ENCODE measurements around the gene RNF38.
"Not testable (repeated sequence)": the region's sequence is repeated elsewhere in the genome, so short reads cannot be mapped to it uniquely, and the experiment has no call there.

The RNF38 gene

DNA sequence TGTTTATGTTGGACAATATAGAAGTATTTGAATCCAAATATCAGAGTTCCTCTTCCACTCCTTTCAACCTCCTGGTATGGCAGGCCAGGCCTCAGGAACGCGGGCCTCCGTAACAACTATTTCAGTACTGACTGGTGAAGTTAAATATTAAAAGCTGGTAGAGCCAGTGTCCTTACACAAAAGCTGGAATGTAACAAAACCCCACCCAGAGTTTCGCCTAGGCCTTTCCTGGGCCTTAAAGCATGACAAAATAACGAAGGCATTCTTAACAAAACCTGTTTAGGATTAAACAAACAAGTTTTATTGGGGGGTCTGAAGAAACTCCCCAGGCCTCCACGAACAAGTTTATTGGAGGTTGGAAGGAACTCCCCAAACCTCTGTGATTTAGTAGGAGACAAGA is 80.3 kb downstream of the RNF38 start:
- Histone ChIP-seq H3K36me3 (ENCODE audit: control insufficient read depth in 1 of 2, insufficient read depth in 2 of 2, low read length in 2 of 2) (no peaks in the 10 kb centered on the region), H3K9ac (ENCODE audit: low read depth in 1 of 2, low read length in 2 of 2) (no peak overlapping the region), H3K4me1 (ENCODE audit: control insufficient read depth in 1 of 2, insufficient read depth in 2 of 2, low read length in 2 of 2) (peaks cover 29 to 37% of the 10 kb centered on the region in 2 donors), H3K4me3 (ENCODE audit: low read depth in 1 of 2, low read length in 2 of 2) (no peak overlapping the region), H3K9me3 (ENCODE audit: control insufficient read depth in 1 of 2, low read length in 2 of 2) (no peaks in the 10 kb centered on the region), H3K27me3 (ENCODE audit: control insufficient read depth in 1 of 2, insufficient read depth in 2 of 2, low read length in 2 of 2) (no peaks in the 10 kb centered on the region), H3K27ac (ENCODE audit: low read depth, low read length) (no peak overlapping the region)

DNA sequence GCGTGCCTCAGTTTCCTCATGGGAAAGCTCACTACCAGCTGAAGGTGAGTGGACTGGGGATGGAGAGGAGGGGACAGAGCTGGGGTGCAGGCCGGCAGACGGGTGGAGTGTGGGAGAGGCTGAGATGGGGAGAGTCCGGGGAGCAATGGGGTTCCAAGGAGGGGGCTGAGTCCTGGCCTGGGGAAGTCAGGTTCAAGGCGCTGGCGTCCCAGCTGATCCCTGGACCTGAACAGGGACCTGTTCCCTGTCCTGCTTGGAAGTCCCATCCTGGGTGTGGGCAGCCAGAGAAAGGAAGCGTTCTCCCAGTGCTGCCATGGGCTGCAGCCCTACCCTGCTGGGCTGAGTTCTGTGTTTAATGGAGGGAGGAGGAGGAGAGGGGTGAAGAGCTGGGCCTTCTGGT is 80.9 kb downstream of the RNF38 start:
- Histone ChIP-seq H3K4me1 (ENCODE audit: control insufficient read depth in 1 of 2, insufficient read depth in 2 of 2, low read length in 2 of 2) (peaks cover 29 to 37% of the 10 kb centered on the region in 2 donors), H3K36me3 (ENCODE audit: control insufficient read depth in 1 of 2, insufficient read depth in 2 of 2, low read length in 2 of 2) (no peaks in the 10 kb centered on the region), H3K9me3 (ENCODE audit: control insufficient read depth in 1 of 2, low read length in 2 of 2) (no peaks in the 10 kb centered on the region), H3K4me3 (ENCODE audit: low read depth in 1 of 2, low read length in 2 of 2) (no peak overlapping the region), H3K27me3 (ENCODE audit: control insufficient read depth in 1 of 2, insufficient read depth in 2 of 2, low read length in 2 of 2) (no peaks in the 10 kb centered on the region), H3K9ac (ENCODE audit: low read depth in 1 of 2, low read length in 2 of 2) (no peak overlapping the region), H3K27ac (ENCODE audit: low read depth, low read length) (no peak overlapping the region)

DNA sequence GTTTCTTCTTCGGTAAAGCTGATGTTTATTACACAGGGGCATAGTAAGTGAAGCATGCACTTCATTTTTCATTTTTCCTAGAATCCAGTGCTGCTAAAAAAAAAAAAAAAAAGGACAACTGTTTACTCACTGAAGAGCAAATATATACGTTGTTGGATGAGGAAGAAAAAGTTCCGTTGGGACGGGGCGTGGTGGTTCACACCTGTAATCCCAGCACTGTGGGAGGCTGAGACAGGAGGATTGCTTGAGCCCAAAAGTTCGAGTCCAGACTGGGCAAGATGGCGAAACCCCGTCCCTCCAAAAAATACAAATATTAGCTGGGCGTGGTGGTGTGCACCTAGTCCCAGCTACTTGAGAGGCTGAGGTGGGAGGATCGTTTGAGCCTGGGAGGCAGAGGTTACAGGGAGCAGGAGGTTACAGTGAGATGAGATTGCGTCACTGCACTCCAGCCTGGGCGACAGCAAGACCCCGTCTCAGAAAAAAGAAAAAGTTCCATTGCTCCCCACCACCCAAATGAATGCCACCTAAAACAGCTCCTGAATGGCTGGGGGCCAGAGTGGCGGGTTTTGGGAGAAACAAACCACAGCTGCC is 81.8 kb downstream of the RNF38 start:
- Histone ChIP-seq H3K4me1 (ENCODE audit: control insufficient read depth in 1 of 2, insufficient read depth in 2 of 2, low read length in 2 of 2) (peaks cover 29 to 37% of the 10 kb centered on the region in 2 donors), H3K36me3 (ENCODE audit: control insufficient read depth in 1 of 2, insufficient read depth in 2 of 2, low read length in 2 of 2) (no peaks in the 10 kb centered on the region), H3K9me3 (ENCODE audit: control insufficient read depth in 1 of 2, low read length in 2 of 2) (no peaks in the 10 kb centered on the region), H3K9ac (ENCODE audit: low read depth in 1 of 2, low read length in 2 of 2) (no peak overlapping the region), H3K4me3 (ENCODE audit: low read depth in 1 of 2, low read length in 2 of 2) (no peak overlapping the region), H3K27ac (ENCODE audit: low read depth, low read length) (no peak overlapping the region), H3K27me3 (ENCODE audit: control insufficient read depth in 1 of 2, insufficient read depth in 2 of 2, low read length in 2 of 2) (no peaks in the 10 kb centered on the region)

DNA sequence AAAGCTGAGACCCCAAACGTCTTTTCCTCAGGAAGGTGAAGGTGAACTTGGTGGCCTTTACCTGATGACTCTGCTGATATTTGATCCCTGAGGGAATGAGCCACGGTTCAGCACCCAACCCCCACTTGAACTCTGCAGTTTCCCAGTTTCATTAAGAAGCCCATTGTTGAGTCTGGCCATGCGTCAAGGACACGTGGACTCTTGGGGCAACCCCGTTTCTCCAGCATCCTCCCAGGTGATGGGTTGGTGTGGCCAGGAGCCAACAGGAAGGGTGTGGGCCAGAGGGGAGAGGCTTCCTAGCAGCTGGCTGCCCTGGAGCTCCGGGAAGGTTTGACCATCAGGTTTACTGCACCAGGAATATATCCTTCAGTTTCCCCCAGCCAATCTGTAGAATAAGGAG is 82.3 kb downstream of the RNF38 start:
- Histone ChIP-seq H3K27me3 (ENCODE audit: control insufficient read depth in 1 of 2, insufficient read depth in 2 of 2, low read length in 2 of 2) (no peaks in the 10 kb centered on the region), H3K9me3 (ENCODE audit: control insufficient read depth in 1 of 2, low read length in 2 of 2) (no peaks in the 10 kb centered on the region), H3K27ac (ENCODE audit: low read depth, low read length) (no peak overlapping the region), H3K36me3 (ENCODE audit: control insufficient read depth in 1 of 2, insufficient read depth in 2 of 2, low read length in 2 of 2) (no peaks in the 10 kb centered on the region), H3K9ac (ENCODE audit: low read depth in 1 of 2, low read length in 2 of 2) (no peak overlapping the region), H3K4me1 (ENCODE audit: control insufficient read depth in 1 of 2, insufficient read depth in 2 of 2, low read length in 2 of 2) (peaks cover 29 to 37% of the 10 kb centered on the region in 2 donors), H3K4me3 (ENCODE audit: low read depth in 1 of 2, low read length in 2 of 2) (no peak overlapping the region)

DNA sequence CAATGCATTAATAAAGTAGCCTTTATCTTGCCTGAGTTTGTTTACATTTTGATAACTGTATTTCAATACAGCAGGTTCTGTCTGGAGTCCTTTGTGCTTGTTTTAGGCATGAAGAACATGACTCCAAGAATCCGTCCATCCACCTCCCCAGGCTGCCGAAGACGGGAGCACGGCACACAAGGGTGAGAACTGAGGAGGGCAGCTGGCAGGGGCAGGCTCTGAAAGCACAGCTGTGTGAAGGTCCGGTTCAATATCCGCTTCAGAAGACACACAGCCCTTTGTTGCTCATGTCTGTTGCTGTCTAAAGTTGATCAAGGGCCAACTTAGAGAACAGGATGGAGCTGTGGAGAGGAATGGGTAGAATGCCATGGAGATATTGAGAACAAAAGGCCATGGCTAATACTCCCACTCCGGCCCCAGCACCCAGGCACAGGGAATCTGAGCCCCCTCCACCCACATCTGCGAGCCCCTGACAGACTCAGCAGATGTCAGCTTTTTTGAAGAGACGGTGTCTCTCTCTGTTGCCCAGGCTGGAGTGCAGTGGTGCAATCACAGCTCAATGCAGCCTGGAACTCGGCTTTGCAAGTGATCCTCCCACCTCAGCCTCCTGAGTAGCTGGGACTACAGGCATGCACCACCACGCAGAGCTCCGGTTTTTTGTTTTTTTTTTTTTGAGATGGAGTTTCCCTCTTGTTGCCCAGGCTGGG is 83.3 kb downstream of the RNF38 start:
- H3K4me3 ChIP-seq (ENCODE audit: low read depth in 1 of 2, low read length in 2 of 2): no peak overlapping the region
- H3K9me3 ChIP-seq (ENCODE audit: control insufficient read depth in 1 of 2, low read length in 2 of 2): no peaks in the 10 kb centered on the region
- no peaks in the 10 kb centered on the region for H3K27me3 ChIP-seq (ENCODE audit: control insufficient read depth in 1 of 2, insufficient read depth in 2 of 2, low read length in 2 of 2)
- no peaks in the 10 kb centered on the region for H3K36me3 ChIP-seq (ENCODE audit: control insufficient read depth in 1 of 2, insufficient read depth in 2 of 2, low read length in 2 of 2)
- H3K9ac ChIP-seq (ENCODE audit: low read depth in 1 of 2, low read length in 2 of 2): no peak overlapping the region
- no peak overlapping the region for H3K27ac ChIP-seq (ENCODE audit: low read depth, low read length)
- peaks cover 29 to 37% of the 10 kb centered on the region in 2 donors for H3K4me1 ChIP-seq (ENCODE audit: control insufficient read depth in 1 of 2, insufficient read depth in 2 of 2, low read length in 2 of 2)

DNA sequence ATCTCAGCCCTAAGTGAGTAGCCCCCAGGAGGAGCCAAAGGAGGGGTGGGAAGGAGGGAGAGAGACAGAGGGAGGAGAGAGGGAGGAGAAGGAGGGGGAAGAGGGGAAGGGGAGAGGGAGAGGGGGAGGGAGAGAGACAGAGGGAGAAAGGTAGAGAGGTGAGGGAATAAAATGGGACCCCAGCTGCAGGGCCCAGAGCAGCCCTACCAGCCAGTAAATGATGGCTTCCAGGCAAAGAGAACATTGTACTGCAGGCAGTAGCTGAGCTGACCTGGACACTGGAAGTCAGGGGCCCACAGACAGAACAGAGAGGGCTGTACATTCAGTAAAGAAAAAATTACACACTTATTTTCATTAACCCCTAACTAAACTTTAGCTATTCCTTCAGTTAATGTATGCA is 84.0 kb downstream of the RNF38 start:
- Histone ChIP-seq H3K4me3 (ENCODE audit: low read depth in 1 of 2, low read length in 2 of 2) (no peak overlapping the region), H3K27ac (ENCODE audit: low read depth, low read length) (no peak overlapping the region), H3K4me1 (ENCODE audit: control insufficient read depth in 1 of 2, insufficient read depth in 2 of 2, low read length in 2 of 2) (peaks cover 29 to 37% of the 10 kb centered on the region in 2 donors), H3K9ac (ENCODE audit: low read depth in 1 of 2, low read length in 2 of 2) (no peak overlapping the region), H3K27me3 (ENCODE audit: control insufficient read depth in 1 of 2, insufficient read depth in 2 of 2, low read length in 2 of 2) (no peaks in the 10 kb centered on the region), H3K36me3 (ENCODE audit: control insufficient read depth in 1 of 2, insufficient read depth in 2 of 2, low read length in 2 of 2) (no peaks in the 10 kb centered on the region), H3K9me3 (ENCODE audit: control insufficient read depth in 1 of 2, low read length in 2 of 2) (no peaks in the 10 kb centered on the region)

DNA sequence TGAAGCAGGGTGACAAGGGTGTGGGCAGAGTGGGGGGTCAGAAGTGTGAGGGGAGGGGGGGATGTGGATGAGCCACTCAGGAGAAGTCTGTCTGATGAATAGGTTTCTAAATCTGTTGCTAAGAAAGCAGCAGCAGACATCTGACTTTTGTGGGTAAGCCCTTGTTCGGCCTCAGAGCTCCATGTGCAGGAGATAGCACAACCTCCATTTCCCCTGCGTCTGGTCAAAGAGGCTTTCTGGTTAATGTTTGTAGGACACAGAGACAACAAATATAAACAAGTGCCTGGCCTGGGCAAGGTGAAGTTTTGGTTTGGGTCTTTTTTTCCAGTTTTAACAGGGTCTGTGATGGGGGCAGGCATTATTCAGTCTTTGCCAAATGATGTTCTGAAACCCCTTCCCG is 84.8 kb downstream of the RNF38 start:
- H3K27me3 ChIP-seq (ENCODE audit: control insufficient read depth in 1 of 2, insufficient read depth in 2 of 2, low read length in 2 of 2): no peaks in the 10 kb centered on the region
- no peak overlapping the region for H3K4me3 ChIP-seq (ENCODE audit: low read depth in 1 of 2, low read length in 2 of 2)
- H3K9ac ChIP-seq (ENCODE audit: low read depth in 1 of 2, low read length in 2 of 2): no peak overlapping the region
- no peak overlapping the region for H3K27ac ChIP-seq (ENCODE audit: low read depth, low read length)
- peaks cover 26 to 33% of the 10 kb centered on the region in 2 donors for H3K4me1 ChIP-seq (ENCODE audit: control insufficient read depth in 1 of 2, insufficient read depth in 2 of 2, low read length in 2 of 2)
- H3K9me3 ChIP-seq (ENCODE audit: control insufficient read depth in 1 of 2, low read length in 2 of 2): no peaks in the 10 kb centered on the region
- H3K36me3 ChIP-seq (ENCODE audit: control insufficient read depth in 1 of 2, insufficient read depth in 2 of 2, low read length in 2 of 2): no peaks in the 10 kb centered on the region

DNA sequence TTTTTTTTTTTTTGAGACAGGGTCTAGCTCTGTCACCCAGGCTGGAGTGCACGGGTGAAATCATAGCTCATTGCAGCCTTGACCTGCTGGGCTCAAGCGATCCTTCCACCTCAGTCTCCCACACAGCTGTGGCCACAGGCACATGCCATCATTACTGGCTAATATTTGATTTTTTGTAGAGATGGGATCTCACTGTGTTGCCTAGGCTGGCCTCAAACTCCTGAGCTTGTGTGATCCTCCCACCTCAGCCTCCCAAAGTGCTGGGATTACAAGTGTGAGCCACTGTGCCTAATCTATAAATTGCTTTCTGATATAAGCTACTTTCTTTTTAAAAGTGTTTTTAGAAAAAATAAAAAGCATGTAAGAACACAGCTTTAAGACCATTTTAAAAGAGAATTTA is 85.3 kb downstream of the RNF38 start:
- H3K36me3 ChIP-seq (ENCODE audit: control insufficient read depth in 1 of 2, insufficient read depth in 2 of 2, low read length in 2 of 2): no peaks in the 10 kb centered on the region
- H3K9me3 ChIP-seq (ENCODE audit: control insufficient read depth in 1 of 2, low read length in 2 of 2): no peaks in the 10 kb centered on the region
- H3K27ac ChIP-seq (ENCODE audit: low read depth, low read length): no peak overlapping the region
- H3K9ac ChIP-seq (ENCODE audit: low read depth in 1 of 2, low read length in 2 of 2): no peak overlapping the region
- peaks cover 25 to 28% of the 10 kb centered on the region in 2 donors for H3K4me1 ChIP-seq (ENCODE audit: control insufficient read depth in 1 of 2, insufficient read depth in 2 of 2, low read length in 2 of 2)
- H3K27me3 ChIP-seq (ENCODE audit: control insufficient read depth in 1 of 2, insufficient read depth in 2 of 2, low read length in 2 of 2): no peaks in the 10 kb centered on the region
- no peak overlapping the region for H3K4me3 ChIP-seq (ENCODE audit: low read depth in 1 of 2, low read length in 2 of 2)

DNA sequence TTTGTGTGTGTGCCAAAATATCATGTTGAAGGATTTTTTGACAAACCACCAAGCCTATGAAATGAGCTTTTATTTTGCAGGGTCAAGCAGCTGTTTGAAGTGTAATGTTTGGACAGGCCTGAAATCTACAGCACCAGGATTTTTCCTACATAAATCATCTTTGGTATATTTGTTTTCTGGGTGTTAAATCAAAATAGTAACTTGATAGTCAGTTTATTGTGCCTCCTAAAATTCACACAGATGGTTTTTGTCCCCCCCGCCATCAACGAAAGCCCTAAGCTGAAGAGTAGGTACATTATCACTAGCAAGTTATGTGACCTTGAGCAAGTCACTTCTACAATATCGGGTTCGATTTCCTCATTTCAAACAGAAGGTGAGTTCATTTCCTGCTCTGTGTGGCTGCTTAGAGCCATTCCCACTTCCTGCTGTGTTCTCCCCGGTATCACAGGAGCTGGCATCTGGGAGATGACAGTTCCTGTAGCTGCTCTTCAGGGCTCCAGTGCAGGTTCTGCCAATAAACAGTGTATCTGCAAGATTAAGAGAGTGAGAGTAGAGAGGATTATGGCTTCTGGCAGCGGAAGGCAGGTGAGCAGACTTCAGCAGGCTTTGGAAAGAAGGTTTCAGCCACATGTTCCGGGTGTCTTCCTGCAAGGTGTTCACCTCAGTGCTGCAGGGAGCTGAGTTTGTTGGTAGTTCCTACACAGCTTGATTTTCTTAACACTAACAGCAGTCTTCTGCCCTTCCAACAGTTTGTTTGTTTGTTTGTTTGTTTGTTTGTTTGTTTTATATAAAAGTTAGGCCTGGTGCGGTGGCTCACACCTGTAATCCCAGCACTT is 93.4 kb downstream of the RNF38 start:
- Histone ChIP-seq H3K27ac (ENCODE audit: low read depth, low read length) (no peak overlapping the region), H3K36me3 (ENCODE audit: control insufficient read depth in 1 of 2, insufficient read depth in 2 of 2, low read length in 2 of 2) (no peaks in the 10 kb centered on the region), H3K4me3 (ENCODE audit: low read depth in 1 of 2, low read length in 2 of 2) (no peak overlapping the region), H3K9me3 (ENCODE audit: control insufficient read depth in 1 of 2, low read length in 2 of 2) (no peaks in the 10 kb centered on the region), H3K9ac (ENCODE audit: low read depth in 1 of 2, low read length in 2 of 2) (no peak overlapping the region), H3K27me3 (ENCODE audit: control insufficient read depth in 1 of 2, insufficient read depth in 2 of 2, low read length in 2 of 2) (no peaks in the 10 kb centered on the region), H3K4me1 (ENCODE audit: control insufficient read depth in 1 of 2, insufficient read depth in 2 of 2, low read length in 2 of 2) (peaks cover 0 to 6% of the 10 kb centered on the region in 2 donors)

DNA sequence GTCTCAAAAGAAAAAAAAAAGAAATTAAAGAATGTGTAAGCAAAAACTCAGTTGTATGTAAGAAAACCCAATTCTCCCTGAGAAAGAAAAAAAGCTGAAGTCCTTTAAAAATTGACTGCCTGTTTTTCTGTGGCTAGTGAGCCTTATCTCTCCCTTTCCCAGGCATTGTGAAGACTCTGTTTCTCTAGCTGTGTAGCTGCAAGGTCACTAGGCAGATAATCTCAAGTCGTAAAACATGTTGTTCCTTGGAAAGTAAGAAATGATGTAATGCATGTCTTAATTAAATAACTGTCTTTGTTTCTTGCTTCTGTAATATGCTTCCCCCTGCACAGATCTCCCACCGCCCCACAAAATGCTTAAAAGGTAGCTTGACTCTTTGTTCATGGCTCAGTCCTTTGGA is 95.7 kb downstream of the RNF38 start:
- not testable (repeated sequence) for H3K36me3 ChIP-seq (ENCODE audit: control insufficient read depth in 1 of 2, insufficient read depth in 2 of 2, low read length in 2 of 2); H3K4me1 ChIP-seq (ENCODE audit: control insufficient read depth in 1 of 2, insufficient read depth in 2 of 2, low read length in 2 of 2); H3K4me3 ChIP-seq (ENCODE audit: low read depth in 1 of 2, low read length in 2 of 2); H3K9ac ChIP-seq (ENCODE audit: low read depth in 1 of 2, low read length in 2 of 2); H3K27me3 ChIP-seq (ENCODE audit: control insufficient read depth in 1 of 2, insufficient read depth in 2 of 2, low read length in 2 of 2); H3K27ac ChIP-seq (ENCODE audit: low read depth, low read length); H3K9me3 ChIP-seq (ENCODE audit: control insufficient read depth in 1 of 2, low read length in 2 of 2)

Measured in duodenal mucosa (tissue), 2 donors.